ENCODE data around the gene YAP1.

DNA sequence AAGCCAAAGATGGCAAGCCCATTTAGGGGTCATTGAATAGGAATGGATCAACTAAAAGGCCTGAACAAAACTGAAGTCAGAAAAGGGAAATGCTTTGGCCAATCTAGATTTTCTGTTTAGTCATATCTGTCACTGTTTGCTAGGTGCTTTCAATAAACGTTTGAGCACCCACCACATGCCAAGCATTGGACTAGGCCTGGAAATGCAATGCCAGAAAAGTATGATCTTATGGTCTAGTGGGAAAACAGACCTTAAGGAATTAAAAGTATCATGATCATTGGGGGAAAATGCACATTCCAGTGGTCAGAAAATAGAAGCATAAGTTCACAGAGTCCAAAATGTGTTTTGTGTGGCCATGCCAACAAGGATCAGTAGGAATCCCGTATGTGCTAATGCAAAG lies 130.3 kb downstream of the YAP1 start:
- TF ChIP-seq, protein P1, sequence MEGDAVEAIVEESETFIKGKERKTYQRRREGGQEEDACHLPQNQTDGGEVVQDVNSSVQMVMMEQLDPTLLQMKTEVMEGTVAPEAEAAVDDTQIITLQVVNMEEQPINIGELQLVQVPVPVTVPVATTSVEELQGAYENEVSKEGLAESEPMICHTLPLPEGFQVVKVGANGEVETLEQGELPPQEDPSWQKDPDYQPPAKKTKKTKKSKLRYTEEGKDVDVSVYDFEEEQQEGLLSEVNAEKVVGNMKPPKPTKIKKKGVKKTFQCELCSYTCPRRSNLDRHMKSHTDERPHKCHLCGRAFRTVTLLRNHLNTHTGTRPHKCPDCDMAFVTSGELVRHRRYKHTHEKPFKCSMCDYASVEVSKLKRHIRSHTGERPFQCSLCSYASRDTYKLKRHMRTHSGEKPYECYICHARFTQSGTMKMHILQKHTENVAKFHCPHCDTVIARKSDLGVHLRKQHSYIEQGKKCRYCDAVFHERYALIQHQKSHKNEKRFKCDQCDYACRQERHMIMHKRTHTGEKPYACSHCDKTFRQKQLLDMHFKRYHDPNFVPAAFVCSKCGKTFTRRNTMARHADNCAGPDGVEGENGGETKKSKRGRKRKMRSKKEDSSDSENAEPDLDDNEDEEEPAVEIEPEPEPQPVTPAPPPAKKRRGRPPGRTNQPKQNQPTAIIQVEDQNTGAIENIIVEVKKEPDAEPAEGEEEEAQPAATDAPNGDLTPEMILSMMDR (IDR thresholded peaks at IDR 0.05), result no peak
- no peak for TF ChIP-seq POLR2A (IDR thresholded peaks at IDR 0.05)

Data from body of pancreas (tissue), 4 donors.